K562 (cell line): ENCODE measurements around the gene PTPN18. TPM values are rescaled to one million over a fixed set of nuclear protein-coding genes. Genes with fewer than 3 reads are reported as not detected.

Experiments used
- ATAC-seq: fragments of 200-7000 bp; cut with Tn5 transposase; 3 replicates; pipeline ENCODE4 v1.9.1; 2020; ENCODE audit warnings: moderate library complexity
- BruUV-seq: library from RNA; stranded (reverse); fragments of 400-500 nt; replicated peaks from 2 replicates; lab custom pipeline; 2021; lab: Mats Ljungman, UMichigan
- CTCF ChIA-PET: fragments of 300-600 bp; formaldehyde crosslinking; extraction: SDS; loops from one replicate; lab custom pipeline; 2021; ENCODE audit warnings: low intra/inter-chr PET ratio; lab: Yijun Ruan, JAX
- POLR2A ChIA-PET: fragments of 300-600, 350-650 bp; sonication (Branson Sonifier 250); formaldehyde crosslinking; extraction: SDS; loops from one replicate; lab custom pipeline; 2021; ENCODE audit warnings: antibody characterized with exemption, inconsistent platforms; lab: Yijun Ruan, JAX
- DNase-seq, 4 experiments: peaks; one replicate each; pipeline versions ENCODE4 v3.0.0 to v3.0.0-alpha.2; 2011 to 2018; ENCODE audit warnings: low spot score in 3 of 4, mixed read lengths in 3 of 4; ENCODE audit errors: extremely low read depth in 1 of 4
- FAIRE-seq: peaks from 2 replicates; lab custom pipeline; 2011; peaks lifted over from hg19 to GRCh38; lab: Jason Lieb, UNC
- H2AFZ ChIP-seq: 2 replicates; pipeline ENCODE4 v1.6.0; 2011; ENCODE audit warnings: low read depth, low read length, control low read depth, inconsistent platforms
- H3K27ac ChIP-seq: fragments of 200-600 bp; 3 replicates; pipeline ENCODE4 v1.8.0; 2011; ENCODE audit warnings: low read depth, mild to moderate bottlenecking, control low read depth, inconsistent platforms, low read length, moderate library complexity, mixed read lengths; ENCODE audit errors: extremely low read depth
- H3K27me3 ChIP-seq, 2 experiments: fragments of 300-600 bp in 1 of 2; 2 replicates in 1 of 2; 3 replicates in 1 of 2; pipeline versions ENCODE4 v1.6.0 to v1.8.0; 2011; ENCODE audit warnings: inconsistent platforms in 2 of 2, low read length in 2 of 2, mild to moderate bottlenecking in 1 of 2, mixed read lengths in 1 of 2, moderate library complexity in 1 of 2; ENCODE audit not compliant: control insufficient read depth in 2 of 2, insufficient read depth in 2 of 2
- H3K36me3 ChIP-seq: fragments of 300-600 bp; 3 replicates; pipeline ENCODE4 v1.8.0; 2011; ENCODE audit warnings: mild to moderate bottlenecking, low read length, inconsistent platforms; ENCODE audit not compliant: control insufficient read depth, insufficient read depth
- H3K4me1 ChIP-seq, 2 experiments: fragments of 200-600 bp in 1 of 2; replicated peaks in 1 of 2; 2 replicates in 1 of 2; 3 replicates in 1 of 2; pipeline versions ENCODE4 v1.5.1 to v1.8.0; 2011; ENCODE audit warnings: inconsistent platforms in 2 of 2, low read length in 2 of 2, mild to moderate bottlenecking in 1 of 2, mixed read lengths in 1 of 2, moderate library complexity in 1 of 2; ENCODE audit not compliant: control insufficient read depth in 2 of 2, insufficient read depth in 2 of 2
- H3K4me2 ChIP-seq: 2 replicates; pipeline ENCODE4 v1.6.1; 2011; ENCODE audit warnings: low read length, control low read depth, inconsistent platforms, mixed read lengths; ENCODE audit not compliant: insufficient read depth
- H3K4me3 ChIP-seq: fragments of 200-600 bp; sonication (generic), shearing (Covaris generic); 2 replicates; pipeline ENCODE4 v1.5.1; 2016; ENCODE audit warnings: control low read depth, inconsistent platforms
- H3K79me2 ChIP-seq: fragments of 200-600 bp; 3 replicates; pipeline ENCODE4 v1.8.0; 2011; ENCODE audit warnings: low read length, inconsistent platforms; ENCODE audit not compliant: control insufficient read depth, insufficient read depth
- H3K9ac ChIP-seq, 2 experiments: 2 replicates each; pipeline versions ENCODE4 v1.6.0 to v1.6.1; 2011; ENCODE audit warnings: low read depth in 2 of 2, low read length in 2 of 2, control low read depth in 1 of 2, inconsistent platforms in 1 of 2, mild to moderate bottlenecking in 1 of 2, mixed read lengths in 1 of 2; ENCODE audit not compliant: insufficient read depth in 1 of 2
- H3K9me1 ChIP-seq: one replicate; pipeline ENCODE4 v1.6.0; 2011; ENCODE audit warnings: inconsistent platforms, mild to moderate bottlenecking, low read length, moderate library complexity; ENCODE audit not compliant: control insufficient read depth, insufficient read depth
- H3K9me3 ChIP-seq: replicated peaks from 2 replicates; pipeline ENCODE4 v1.5.1; 2011; ENCODE audit warnings: low read depth, low read length, inconsistent platforms; ENCODE audit not compliant: control insufficient read depth, insufficient read depth
- H4K20me1 ChIP-seq: replicated peaks from 2 replicates; pipeline ENCODE4 v1.6.1; 2011; ENCODE audit warnings: low read length, inconsistent platforms, mixed read lengths; ENCODE audit not compliant: control insufficient read depth, insufficient read depth
- ARHGAP35 ChIP-seq: fragments of 450-650 bp; IDR thresholded peaks from 2 replicates; pipeline ENCODE4 v1.6.1; 2018; ENCODE audit not compliant: partially characterized antibody
- CBX5 ChIP-seq: IDR thresholded peaks from 2 replicates; pipeline ENCODE4 v1.6.1; 2014; ENCODE audit warnings: low read depth, borderline replicate concordance
- CC2D1A ChIP-seq: fragments of 450-650 bp; IDR thresholded peaks from 2 replicates; pipeline ENCODE4 v1.6.1; 2017; ENCODE audit warnings: mild to moderate bottlenecking
- HOMEZ ChIP-seq: fragments of 250-450 bp; sonication (Bioruptor Pico); IDR thresholded peaks from 2 replicates; pipeline ENCODE4 v1.4.0; 2020; ENCODE audit warnings: mild to moderate bottlenecking, moderate library complexity
- KHSRP ChIP-seq: fragments of 450-650 bp; IDR thresholded peaks from 2 replicates; pipeline ENCODE4 v1.6.1; 2017
- NEUROD1 ChIP-seq: fragments of 150-350 bp; IDR thresholded peaks from 2 replicates; pipeline ENCODE4 v1.6.1; 2014; ENCODE audit warnings: borderline replicate concordance, low read length, low read depth; ENCODE audit not compliant: partially characterized antibody
- RERE ChIP-seq: sonication (generic); formaldehyde crosslinking; IDR thresholded peaks from 2 replicates; pipeline ENCODE4 v1.8.0; 2023; ENCODE audit warnings: missing genetic modification reagents, mild to moderate bottlenecking, borderline replicate concordance
- RFX5 ChIP-seq: IDR thresholded peaks from 2 replicates; pipeline ENCODE4 v1.6.1; 2011; ENCODE audit warnings: low read depth, mild to moderate bottlenecking, improper control_type of control experiment, low read length
- SMAD4 ChIP-seq: fragments of 250-450 bp; sonication (Bioruptor Pico); conservative IDR thresholded peaks from 2 replicates; pipeline ENCODE4 v1.8.0; 2021; ENCODE audit warnings: inconsistent platforms, mild to moderate bottlenecking, moderate library complexity
- SPI1 ChIP-seq: IDR thresholded peaks from 2 replicates; pipeline ENCODE4 v1.6.1; 2011; ENCODE audit warnings: low read depth, low read length, control low read depth, borderline replicate concordance
- TEAD2 ChIP-seq: fragments of 450-650 bp; IDR thresholded peaks from 2 replicates; pipeline ENCODE4 v1.6.1; 2016; ENCODE audit warnings: missing genetic modification characterization, control low read depth, missing compliant biosample characterization
- WGBS: fragments of 100-300 bp; shearing (Covaris generic); methylation state at CpG from one replicate; pipeline ENCODE4 v1.1.6; 2016; ENCODE audit warnings: low coverage, mixed read lengths; ENCODE audit not compliant: insufficient coverage; ENCODE audit errors: missing lambda C conversion rate; 5-methylcytosine and 5-hydroxymethylcytosine counted together
- in situ Hi-C: fragments of 300-500 bp; cut with MboI; formaldehyde crosslinking; loops from 4 replicates; pipeline ENCODE4 v1.15.0; 2018; ENCODE audit warnings: inconsistent platforms, mixed read lengths
- intact Hi-C: fragments of 100-400 bp; cut with micrococcal nuclease; formaldehyde crosslinking; loops from 2 replicates; pipeline ENCODE4 v1.14.2; 2022
- polyA plus RNA-seq, 8 experiments: library from polyadenylated mRNA; depleted of rRNA in 4 of 8; stranded (reverse) in 5 of 8; unstranded in 3 of 8; fragments of >200 nt; fragmentation: Nextera tagmentation in 2 of 8; fragmentation: Illumina TruSeq in 1 of 8; extraction: Ambion mirVana in 2 of 8; extraction: Trizol in 1 of 8; gene quantifications; 2 replicates each; pipeline versions ENCODE4 v1.2.1 to v1.2.3, GENCODE V29; 2011 to 2014; ENCODE audit warnings: inconsistent platforms in 1 of 8, missing spikeins in 1 of 8
- total RNA-seq, 7 experiments: library from RNA; depleted of rRNA in 6 of 7; stranded (reverse); fragments of >200 nt in 6 of 7; fragmentation: Illumina TruSeq in 2 of 7; extraction: Trizol in 2 of 7; gene quantifications; 2 replicates each; pipeline versions ENCODE4 v1.2.1 to v1.2.3, GENCODE V29; 2011 to 2021; ENCODE audit warnings: low replicate concordance in 1 of 7
- TF ChIP-seq, protein P1 (sequence below): fragments of 200-800 bp; sonication (Bioruptor generic); IDR thresholded peaks from 2 replicates; pipeline ENCODE4 v1.6.1; 2017; ENCODE audit warnings: missing genetic modification characterization, missing compliant biosample characterization

Gene PTPN18
- total and polyA plus RNA-seq, 9 of the 15 experiments (the other 6 are each of a cell fraction or from before 2014, with no cell fraction given), result 11.6 to 90.7 (median 49.6) TPM

DNA sequence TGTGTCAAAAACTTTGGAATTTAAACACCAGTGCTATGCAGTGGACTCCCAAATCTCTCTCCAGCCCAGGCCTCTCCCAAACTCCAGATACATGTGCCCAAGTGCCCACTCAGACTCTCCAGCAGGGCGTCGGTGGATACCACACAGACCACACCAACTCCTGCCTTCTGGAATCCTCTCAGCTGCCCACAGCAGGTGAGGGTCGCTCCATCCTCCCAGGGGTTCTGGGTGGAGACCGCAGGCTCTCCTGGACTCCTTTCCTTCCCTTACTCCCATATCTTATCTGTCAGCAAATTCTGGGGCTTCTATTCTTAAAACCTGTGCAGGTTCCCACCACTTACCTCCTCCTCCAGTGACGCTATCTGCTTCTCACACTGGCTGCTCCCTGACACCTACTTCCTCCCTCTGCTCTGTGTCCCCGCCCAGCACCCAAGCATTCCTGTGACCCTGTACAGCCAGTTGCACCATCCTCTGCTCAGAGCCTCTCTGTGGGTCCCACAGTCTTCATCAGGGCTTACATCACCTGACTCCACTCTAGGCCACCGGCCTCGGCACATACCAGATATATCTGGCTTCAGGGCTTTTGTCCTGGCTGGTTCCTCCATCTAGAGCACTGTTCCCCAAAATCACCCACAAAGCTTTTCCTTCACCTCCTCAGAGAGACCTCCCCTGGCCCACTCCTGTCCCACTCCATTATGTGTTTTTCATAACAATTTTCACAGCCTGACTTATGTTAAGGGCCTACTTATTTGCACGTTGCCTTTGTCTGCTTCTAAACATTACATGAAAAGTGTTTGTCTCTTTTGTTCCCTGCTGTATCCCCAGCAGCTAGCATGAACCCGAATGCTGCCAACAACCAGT, 15.7 kb upstream of the PTPN18 start:
- Histone ChIP-seq H2AFZ (peak overlapping the region; percentile 13; the same call in 1 of the 2 replicates), H3K27ac (peak overlapping the region; percentile 51), H4K20me1 (no peaks in the 10 kb centered on the region), H3K79me2 (peaks cover 43% of the 10 kb centered on the region), H3K4me3 (peak overlapping the region; percentile 59; the same call in 1 of the 2 replicates), H3K9me3 (no peaks in the 10 kb centered on the region), H3K36me3 (peaks cover 30% of the 10 kb centered on the region), H3K9ac (peak overlapping the region; percentile 48 to 62; a peak in 3 of 4 replicates), H3K4me1 (peaks cover 42 to 46% of the 10 kb centered on the region in 2 experiments), H3K4me2 (peak overlapping the region; percentile 67), H3K9me1 (no peaks in the 10 kb centered on the region), H3K27me3 (no peaks in the 10 kb centered on the region)
- no TSS peak for BruUV-seq
- ChIA-PET CTCF (no interaction called here), POLR2A (interaction anchor here (0.9 kb wide), 1 partner anchor 39 kb away, joined by 4 read pairs; no protein-coding TSS in a partner anchor)
- peak; percentile 96 for FAIRE-seq
- intact Hi-C loops (loop anchor here (5.0 to 10.0 kb wide), 3 partner anchors 85 to 867 kb away; partner anchors contain the start of genes MZT2B, POTEE and SMPD4), in situ Hi-C loops (loop anchor here (5.0 to 25.0 kb wide), 3 partner anchors 158 to 1172 kb away; partner anchors contain the start of genes MZT2B and SMPD4)
- WGBS, result 11% methylated on average over 8 of the region's 10 CpGs
- DNase-seq, result peak; percentile 63 to 95 (median 74)
- peak; percentile 70 for ATAC-seq
- TF ChIP-seq CBX5, result no peak
- TF ChIP-seq RERE (CRISPR knock-in tag), result no peak
- peak; percentile 44; the same call in 1 of the 2 replicates for TF ChIP-seq SMAD4 (CRISPR knock-in tag)
- no peak for TF ChIP-seq RFX5
- peak; percentile 79; the same call in 1 of the 2 replicates for TF ChIP-seq CC2D1A
- TF ChIP-seq NEUROD1, result no peak
- no peak for TF ChIP-seq HOMEZ (CRISPR knock-in tag)
- peak; percentile 93 for TF ChIP-seq SPI1
- no peak for TF ChIP-seq KHSRP
- TF ChIP-seq, protein P1, sequence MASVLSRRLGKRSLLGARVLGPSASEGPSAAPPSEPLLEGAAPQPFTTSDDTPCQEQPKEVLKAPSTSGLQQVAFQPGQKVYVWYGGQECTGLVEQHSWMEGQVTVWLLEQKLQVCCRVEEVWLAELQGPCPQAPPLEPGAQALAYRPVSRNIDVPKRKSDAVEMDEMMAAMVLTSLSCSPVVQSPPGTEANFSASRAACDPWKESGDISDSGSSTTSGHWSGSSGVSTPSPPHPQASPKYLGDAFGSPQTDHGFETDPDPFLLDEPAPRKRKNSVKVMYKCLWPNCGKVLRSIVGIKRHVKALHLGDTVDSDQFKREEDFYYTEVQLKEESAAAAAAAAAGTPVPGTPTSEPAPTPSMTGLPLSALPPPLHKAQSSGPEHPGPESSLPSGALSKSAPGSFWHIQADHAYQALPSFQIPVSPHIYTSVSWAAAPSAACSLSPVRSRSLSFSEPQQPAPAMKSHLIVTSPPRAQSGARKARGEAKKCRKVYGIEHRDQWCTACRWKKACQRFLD, result no peak
- TF ChIP-seq TEAD2, result no peak
- TF ChIP-seq ARHGAP35, result no peak
